ENCODE measurements around the gene VAV3.

- no peak for TF ChIP-seq CTCF (IDR thresholded peaks at IDR 0.05)
- no peak for TF ChIP-seq POLR2A (IDR thresholded peaks at IDR 0.05)
Measured at GRCh38 chr1:107677697-107678096, 287.3 kb downstream of the VAV3 start.

Measured in heart left ventricle (tissue), 13 donors.